Thyroid gland (tissue), 4 donors: ENCODE measurements around the gene RFPL3.

Experiments used
- POLR2A ChIP-seq, 2 donors: fragments of 450-650 bp; IDR thresholded peaks; one replicate each; pipeline ENCODE4 v1.6.1; 2017; ENCODE audit warnings: antibody characterized with exemption in 2 of 2, mild to moderate bottlenecking in 2 of 2, moderate library complexity in 1 of 2
- TF ChIP-seq, protein P1 (sequence below), 6 experiments: fragments of 200-600 bp in 3 of 6; fragments of 450-650 bp in 3 of 6; sonication (generic) in 3 of 6; IDR thresholded peaks; one replicate each; pipeline ENCODE4 v1.5.1; 2016 to 2019; ENCODE audit warnings: antibody characterized with exemption in 6 of 6, mild to moderate bottlenecking in 2 of 6, inconsistent platforms in 1 of 6, moderate library complexity in 1 of 6

DNA sequence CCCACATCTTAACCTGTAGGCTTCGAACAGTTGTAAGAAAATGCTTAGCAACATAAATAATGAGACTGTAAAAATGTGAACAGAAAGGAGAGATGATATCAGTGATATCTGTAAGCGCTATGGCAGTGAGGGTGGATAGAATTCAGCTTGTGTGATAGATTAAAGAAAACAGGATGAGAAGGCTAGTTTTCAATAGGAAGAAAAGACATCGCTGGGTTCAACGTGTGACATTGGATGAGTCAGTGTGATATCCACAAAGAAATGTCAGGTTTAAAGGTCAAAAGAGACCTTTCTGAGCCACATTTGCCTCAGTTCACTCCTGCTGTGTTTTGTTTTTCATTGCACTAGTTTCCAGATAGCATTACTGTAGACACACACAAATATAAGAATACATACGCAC is 13.7 kb upstream of the RFPL3 start:
- TF ChIP-seq, protein P1, sequence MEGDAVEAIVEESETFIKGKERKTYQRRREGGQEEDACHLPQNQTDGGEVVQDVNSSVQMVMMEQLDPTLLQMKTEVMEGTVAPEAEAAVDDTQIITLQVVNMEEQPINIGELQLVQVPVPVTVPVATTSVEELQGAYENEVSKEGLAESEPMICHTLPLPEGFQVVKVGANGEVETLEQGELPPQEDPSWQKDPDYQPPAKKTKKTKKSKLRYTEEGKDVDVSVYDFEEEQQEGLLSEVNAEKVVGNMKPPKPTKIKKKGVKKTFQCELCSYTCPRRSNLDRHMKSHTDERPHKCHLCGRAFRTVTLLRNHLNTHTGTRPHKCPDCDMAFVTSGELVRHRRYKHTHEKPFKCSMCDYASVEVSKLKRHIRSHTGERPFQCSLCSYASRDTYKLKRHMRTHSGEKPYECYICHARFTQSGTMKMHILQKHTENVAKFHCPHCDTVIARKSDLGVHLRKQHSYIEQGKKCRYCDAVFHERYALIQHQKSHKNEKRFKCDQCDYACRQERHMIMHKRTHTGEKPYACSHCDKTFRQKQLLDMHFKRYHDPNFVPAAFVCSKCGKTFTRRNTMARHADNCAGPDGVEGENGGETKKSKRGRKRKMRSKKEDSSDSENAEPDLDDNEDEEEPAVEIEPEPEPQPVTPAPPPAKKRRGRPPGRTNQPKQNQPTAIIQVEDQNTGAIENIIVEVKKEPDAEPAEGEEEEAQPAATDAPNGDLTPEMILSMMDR (IDR thresholded peaks at IDR 0.05): no peak
- no peak for TF ChIP-seq POLR2A (IDR thresholded peaks at IDR 0.05)
